ENCODE measurements around the gene ACACB.

The ACACB gene

DNA sequence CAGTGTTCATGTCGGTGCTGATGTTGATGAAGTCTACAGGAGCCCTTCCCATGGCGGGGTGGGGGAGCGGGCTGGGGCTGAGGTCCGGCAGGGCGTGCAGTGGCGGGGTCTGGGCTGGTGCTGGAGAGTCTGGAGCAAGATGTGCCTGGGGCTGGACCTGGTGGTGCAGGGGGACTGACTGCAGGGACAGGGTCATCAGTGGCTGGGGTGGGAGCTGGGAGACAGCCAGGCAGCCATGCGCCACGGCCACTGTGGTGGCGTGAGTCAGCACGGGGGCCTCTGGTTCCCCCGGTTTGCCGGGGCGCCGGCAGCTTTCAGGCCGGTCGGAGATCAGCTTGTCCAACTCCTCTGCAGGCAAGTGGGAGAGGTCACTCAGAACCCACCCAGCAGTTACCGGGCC, 165.1 kb downstream of the ACACB start:
- DNase-seq: no peak

GRCh38 chr12:109284392-109284791, 168.0 kb downstream of the ACACB start:
- no peak for DNase-seq

- no peak for DNase-seq
Observed at GRCh38 chr12:109286252-109286651, 169.9 kb downstream of the ACACB start.

GRCh38 chr12:109286652-109287051, 170.3 kb downstream of the ACACB start:
- no peak for DNase-seq

- no peak for DNase-seq
Observed at GRCh38 chr12:109287181-109287580, 170.8 kb downstream of the ACACB start.

GRCh38 chr12:109287811-109288469, 171.6 kb downstream of the ACACB start:
- DNase-seq: no peak

DNA sequence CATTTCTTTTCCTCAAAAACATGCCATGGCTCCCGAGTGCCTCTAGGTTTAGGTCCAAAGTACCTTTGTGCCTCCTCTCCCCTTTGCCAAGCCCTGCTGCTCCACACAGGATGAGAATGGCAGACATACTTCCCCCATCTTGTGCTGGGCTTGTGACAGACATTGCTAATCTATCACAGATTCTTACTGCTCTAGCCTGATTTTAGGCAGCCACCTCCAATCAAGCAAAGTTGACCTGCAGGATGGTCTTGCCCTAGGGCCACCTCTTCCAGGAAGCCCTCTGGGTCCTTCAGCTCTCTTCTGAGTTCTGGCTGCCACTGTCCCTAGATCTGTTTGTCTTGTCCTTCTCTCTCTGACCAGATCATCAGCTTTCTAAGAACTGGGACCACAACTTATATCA, 172.2 kb downstream of the ACACB start:
- DNase-seq: no peak

DNA sequence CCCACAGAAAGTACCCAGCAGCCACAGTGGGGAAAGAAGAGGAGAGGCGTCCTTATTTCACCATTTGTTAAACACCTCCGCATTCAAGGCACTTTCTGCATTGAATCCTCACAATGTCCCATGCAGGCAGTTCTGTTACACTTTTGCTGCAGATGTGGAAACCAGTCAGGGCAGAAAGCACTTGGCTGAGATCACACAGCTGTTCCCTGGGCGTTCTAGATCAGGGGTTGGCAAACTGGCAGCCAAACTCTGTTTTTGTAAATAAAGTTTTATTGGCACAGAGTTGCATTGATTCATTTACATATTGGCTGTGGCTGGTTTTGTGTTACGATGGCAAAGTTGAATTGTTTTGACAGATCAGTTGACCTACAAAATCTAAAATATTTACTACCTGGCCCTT, 172.6 kb downstream of the ACACB start:
- DNase-seq: no peak

- DNase-seq: no peak
Observed at GRCh38 chr12:109289551-109289950, 173.2 kb downstream of the ACACB start.

DNA sequence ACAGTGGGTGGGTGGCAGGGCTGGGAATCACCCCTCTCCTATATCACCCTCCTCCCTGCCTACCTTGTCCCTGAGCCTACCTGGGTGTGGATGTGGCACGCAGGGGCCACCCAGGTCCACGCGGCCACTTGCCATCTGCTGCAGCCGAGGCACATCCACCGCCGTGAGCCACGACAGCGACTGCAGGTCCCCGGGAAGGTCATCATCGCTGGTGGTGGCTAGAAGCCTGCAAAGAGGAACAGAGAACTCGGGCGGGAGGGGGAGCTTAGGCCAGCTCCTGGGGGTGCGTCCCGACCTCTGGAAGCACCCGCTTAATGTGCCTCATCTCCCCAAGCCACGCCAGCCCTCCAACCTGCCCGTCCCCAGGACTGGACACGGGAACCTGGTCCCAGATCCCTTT, 173.7 kb downstream of the ACACB start:
- DNase-seq: peak; percentile 9

DNA sequence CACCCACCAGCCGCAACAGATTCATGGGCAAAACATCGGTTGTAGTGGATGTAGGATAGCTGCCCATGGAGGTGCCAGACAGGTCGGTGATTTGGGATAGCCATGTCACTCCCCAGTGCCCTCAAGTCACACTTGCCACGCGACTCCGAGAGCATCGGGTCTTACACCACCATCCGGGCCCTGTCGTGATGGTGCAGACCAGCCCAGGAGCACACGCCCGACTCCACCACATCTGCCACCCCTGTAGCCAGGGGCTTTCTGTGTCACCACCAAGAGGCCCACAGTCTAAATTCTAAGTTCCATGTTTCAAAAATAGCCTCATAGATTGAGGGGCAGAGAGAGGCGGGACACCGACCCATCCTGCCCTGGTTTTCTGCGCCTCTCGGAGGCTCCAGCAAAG, 174.7 kb downstream of the ACACB start:
- no peak for DNase-seq

- no peak for DNase-seq
Observed at GRCh38 chr12:109291521-109292341, 175.3 kb downstream of the ACACB start.

DNA sequence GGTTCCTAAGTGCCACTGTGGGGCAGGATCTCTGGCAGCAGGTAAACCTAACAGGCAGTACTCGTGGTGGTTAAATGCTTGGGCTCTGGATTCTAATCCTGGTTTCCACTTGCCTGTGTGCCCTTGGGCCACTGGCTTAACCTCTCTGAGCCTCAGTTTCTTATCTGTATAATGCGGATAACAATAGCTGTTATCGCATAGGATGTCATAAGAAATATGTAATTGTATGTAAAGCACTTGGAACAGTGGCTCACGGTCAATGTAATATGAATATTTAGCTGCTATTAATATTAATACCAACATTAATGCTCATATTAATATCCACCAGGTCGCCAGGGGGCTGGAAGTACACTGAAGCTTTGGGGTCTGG, 175.9 kb downstream of the ACACB start:
- no peak for DNase-seq

DNA sequence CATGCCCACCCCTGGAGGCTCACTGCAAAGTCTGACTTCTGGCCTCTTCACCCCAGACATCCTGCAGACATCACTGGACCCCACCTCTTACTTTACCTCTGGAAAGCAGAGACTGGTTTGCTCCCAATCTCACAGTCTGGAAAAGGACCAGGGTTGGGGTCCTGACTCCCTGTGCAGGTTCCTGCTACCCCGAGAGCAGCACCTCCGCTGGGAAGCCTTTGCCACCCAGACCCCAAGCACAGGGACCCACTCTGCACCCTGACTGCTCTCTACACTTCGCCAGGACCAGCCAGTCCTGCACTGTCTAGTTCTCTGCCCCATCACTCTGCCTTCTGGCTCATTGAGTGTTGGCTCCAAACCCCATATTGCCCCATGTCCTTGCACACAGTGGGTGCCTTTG, 176.7 kb downstream of the ACACB start:
- no peak for DNase-seq

GRCh38 chr12:109294286-109294796, 178.0 kb downstream of the ACACB start:
- no peak for DNase-seq

GRCh38 chr12:109295764-109296425, 179.5 kb downstream of the ACACB start:
- DNase-seq: no peak

GRCh38 chr12:109296431-109296830, 180.0 kb downstream of the ACACB start:
- DNase-seq: no peak

DNA sequence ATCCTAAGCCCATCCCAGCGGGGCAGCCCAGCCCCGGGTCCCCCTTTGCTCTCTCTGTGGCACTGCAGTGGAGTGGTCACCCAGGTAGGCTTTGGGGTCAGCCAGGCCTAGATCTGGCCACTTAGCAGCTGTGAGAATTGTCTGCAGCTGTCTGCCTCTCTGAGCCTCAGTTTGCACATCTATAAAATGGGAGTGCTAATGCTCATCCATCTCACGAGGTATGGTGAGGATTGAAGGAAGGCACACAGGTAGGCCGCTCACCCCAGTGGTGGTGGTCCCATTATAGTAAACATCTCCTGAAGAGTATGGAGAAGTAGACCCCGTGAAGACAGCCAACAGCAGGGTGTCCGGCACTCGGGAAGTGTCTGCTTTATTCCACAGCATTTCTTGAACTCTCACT, 183.5 kb downstream of the ACACB start:
- no peak for DNase-seq

DNA sequence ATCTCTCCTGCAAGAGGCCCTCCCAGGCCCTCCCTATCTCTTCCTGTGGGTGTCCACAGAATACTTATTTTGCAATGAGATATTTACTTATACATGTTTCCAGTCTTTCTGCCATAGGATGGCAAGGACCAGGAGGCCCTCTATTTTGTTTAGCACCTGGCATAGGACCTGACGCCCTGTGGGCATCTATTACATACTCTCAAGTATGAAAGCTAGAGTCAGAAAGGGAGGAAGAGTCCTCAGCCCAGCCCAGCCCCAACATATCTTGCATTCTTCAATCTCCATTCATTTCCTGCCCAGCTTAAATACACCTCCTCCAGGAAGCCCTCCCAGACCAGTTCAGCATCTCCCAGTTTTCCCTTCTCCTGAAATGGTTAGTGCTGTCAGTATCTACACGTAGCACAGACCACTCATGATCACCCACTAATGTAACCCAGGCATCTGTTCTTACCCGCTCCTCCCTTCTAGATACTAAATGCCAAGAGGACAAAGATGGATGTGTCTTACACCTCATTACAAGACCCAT, 185.3 kb downstream of the ACACB start:
- DNase-seq: no peak

GRCh38 chr12:109302358-109302757, 186.0 kb downstream of the ACACB start:
- no peak for DNase-seq

- DNase-seq: no peak
Observed at GRCh38 chr12:109302770-109303169, 186.4 kb downstream of the ACACB start.

GRCh38 chr12:109304485-109304884, 188.1 kb downstream of the ACACB start:
- DNase-seq: no peak

DNA sequence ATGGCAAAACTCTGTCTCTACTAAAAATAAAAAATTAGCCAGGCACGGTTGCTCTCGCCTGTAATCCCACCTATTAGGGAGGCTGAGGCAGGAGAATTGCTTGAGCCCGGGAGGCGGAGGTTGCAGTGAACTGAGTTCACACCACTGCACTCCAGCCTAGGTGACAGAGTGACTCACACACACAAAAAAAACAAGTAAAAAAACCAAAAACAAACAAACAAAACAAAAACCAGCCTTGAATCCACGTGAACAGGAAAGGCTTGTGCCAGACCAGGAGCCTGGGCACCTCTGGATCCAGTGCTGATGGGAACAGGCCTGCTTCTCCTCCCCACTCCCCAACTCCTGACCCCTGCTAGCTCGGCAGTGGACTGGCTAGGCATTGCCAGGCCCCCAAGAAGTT, 189.2 kb downstream of the ACACB start:
- DNase-seq: no peak

DNA sequence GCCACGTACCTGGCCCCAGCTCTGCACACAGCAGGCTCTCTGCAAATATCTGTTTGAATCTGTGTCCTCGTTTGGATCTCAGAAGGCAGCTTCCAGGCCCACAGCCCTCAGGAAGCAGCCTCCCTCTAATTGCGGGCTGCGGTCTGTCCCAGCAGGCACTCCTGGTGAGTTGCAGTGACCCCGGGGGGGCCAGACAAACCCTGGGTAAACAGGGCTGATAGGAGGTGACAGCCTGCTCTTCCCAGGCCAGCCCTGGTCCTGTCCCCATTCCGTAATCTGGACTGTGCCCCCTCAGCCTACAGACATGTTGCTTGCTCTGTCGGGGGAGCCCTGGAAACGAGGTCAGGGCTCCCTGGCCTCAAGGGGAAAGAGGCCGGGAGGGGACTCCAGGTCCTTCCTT, 190.7 kb downstream of the ACACB start:
- DNase-seq: no peak
